ENCODE measurements around the gene NDUFS2.

DNA sequence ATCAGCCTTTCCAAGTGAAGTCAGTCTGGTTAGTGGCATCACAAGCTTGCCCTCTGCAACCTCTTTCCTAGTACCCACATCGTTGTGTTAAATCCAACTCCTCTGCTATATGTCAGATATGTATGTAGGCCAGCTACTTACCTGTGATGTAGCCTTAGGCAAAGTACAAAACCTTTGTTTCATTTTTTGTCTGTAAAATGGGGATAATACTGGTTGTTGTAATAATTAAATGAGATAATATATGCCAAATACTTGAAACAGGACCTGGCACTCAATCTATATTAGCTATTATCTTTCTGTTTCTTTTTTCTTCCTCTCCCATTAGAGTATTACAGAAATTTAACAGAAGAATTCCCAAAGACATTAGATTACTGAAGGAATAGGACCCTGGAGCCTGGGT lies 57.6 kb downstream of the NDUFS2 start:
- TF ChIP-seq RB1 (IDR thresholded peaks at IDR 0.05; ENCODE audit: borderline replicate concordance) (no peak), SMAD1 (IDR thresholded peaks at IDR 0.05; ENCODE audit: low read depth, partially characterized antibody) (no peak), SP1 (IDR thresholded peaks at IDR 0.05; ENCODE audit: low read depth, low read length) (no peak), CEBPB (IDR thresholded peaks at IDR 0.05; ENCODE audit: borderline replicate concordance in 1 of 2, low read depth in 2 of 2, low read length in 2 of 2) (no peak), TBL1XR1 (IDR thresholded peaks at IDR 0.05; ENCODE audit: low read depth, low read length) (no peak), NFIC (IDR thresholded peaks at IDR 0.05; ENCODE audit: low read depth, low read length) (no peak), NRF1 (conservative IDR thresholded peaks at IDR 0.05; ENCODE audit: low read depth, low read length) (no peak), EZH2 (IDR thresholded peaks at IDR 0.05; ENCODE audit: borderline replicate concordance, control insufficient read depth, low read depth, low read length) (no peak), SIN3A (IDR thresholded peaks at IDR 0.05; ENCODE audit: low read depth, low read length) (no peak)
- TF ChIP-seq, protein P1, sequence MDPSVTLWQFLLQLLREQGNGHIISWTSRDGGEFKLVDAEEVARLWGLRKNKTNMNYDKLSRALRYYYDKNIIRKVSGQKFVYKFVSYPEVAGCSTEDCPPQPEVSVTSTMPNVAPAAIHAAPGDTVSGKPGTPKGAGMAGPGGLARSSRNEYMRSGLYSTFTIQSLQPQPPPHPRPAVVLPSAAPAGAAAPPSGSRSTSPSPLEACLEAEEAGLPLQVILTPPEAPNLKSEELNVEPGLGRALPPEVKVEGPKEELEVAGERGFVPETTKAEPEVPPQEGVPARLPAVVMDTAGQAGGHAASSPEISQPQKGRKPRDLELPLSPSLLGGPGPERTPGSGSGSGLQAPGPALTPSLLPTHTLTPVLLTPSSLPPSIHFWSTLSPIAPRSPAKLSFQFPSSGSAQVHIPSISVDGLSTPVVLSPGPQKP (IDR thresholded peaks at IDR 0.05; ENCODE audit: low read depth, low read length), result no peak
- TF ChIP-seq, protein P2, sequence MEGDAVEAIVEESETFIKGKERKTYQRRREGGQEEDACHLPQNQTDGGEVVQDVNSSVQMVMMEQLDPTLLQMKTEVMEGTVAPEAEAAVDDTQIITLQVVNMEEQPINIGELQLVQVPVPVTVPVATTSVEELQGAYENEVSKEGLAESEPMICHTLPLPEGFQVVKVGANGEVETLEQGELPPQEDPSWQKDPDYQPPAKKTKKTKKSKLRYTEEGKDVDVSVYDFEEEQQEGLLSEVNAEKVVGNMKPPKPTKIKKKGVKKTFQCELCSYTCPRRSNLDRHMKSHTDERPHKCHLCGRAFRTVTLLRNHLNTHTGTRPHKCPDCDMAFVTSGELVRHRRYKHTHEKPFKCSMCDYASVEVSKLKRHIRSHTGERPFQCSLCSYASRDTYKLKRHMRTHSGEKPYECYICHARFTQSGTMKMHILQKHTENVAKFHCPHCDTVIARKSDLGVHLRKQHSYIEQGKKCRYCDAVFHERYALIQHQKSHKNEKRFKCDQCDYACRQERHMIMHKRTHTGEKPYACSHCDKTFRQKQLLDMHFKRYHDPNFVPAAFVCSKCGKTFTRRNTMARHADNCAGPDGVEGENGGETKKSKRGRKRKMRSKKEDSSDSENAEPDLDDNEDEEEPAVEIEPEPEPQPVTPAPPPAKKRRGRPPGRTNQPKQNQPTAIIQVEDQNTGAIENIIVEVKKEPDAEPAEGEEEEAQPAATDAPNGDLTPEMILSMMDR (IDR thresholded peaks at IDR 0.05 in 2 of 3, conservative IDR thresholded peaks at IDR 0.05 in 1 of 3; ENCODE audit: control insufficient read depth in 2 of 3, extremely low read depth in 1 of 3, insufficient read depth in 1 of 3, low read depth in 3 of 3, low read length in 3 of 3), result no peak
